ENCODE measurements around the gene MGAT5. TPM values are rescaled to one million over a fixed set of nuclear protein-coding genes. Genes with fewer than 3 reads are reported as not detected.

Gene MGAT5
- total and polyA plus RNA-seq, 7 experiments from 2014 or later, result 5.3 to 48.0 (median 40.0) TPM

DNA sequence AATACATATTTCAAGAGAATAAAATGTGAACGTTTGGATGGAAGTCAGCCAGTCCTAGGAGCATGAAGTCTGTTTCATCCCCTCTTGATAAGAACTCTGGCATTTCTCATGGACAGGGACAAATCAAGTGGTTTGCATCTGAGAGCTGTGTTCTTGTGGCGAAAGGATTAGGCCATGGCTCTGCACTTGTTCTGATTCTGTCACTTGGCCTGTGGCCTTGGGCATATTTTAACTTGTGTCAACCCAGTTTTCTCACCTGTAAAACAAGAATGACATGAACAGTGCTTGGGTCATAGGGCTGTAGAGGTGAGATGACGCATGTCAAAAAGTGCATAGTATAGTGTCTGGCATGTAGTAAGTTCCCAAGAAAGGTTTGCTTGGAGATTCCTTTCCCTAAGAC lies 125.8 kb downstream of the MGAT5 start:
- DNase-seq, result no peak
- peaks cover 0 to 5% (median 0%) of the 10 kb centered on the region in 3 experiments for H3K36me3 ChIP-seq (ENCODE audit: control insufficient read depth in 2 of 3, insufficient read depth in 3 of 3, low read length in 3 of 3)
- intact Hi-C loops (cut with micrococcal nuclease), result no loop called here
- ChIA-PET POLR2A (interaction anchor here (0.6 kb wide), 1 partner anchor 301 kb away, joined by 3 read pairs; no protein-coding TSS in a partner anchor), CTCF (no interaction called here)
- H3K27ac Mint-ChIP-seq, result no peak overlapping the region
- no peaks in the 10 kb centered on the region for H3K27me3 Mint-ChIP-seq
- H3K27ac ChIP-seq (ENCODE audit: low read depth, low read length), result no peak overlapping the region
- no peaks in the 10 kb centered on the region for H3K4me1 ChIP-seq (ENCODE audit: control insufficient read depth in 2 of 2, insufficient read depth in 2 of 2, low read length in 2 of 2)
- no peaks in the 10 kb centered on the region for H3K9me3 ChIP-seq (ENCODE audit: control insufficient read depth in 2 of 3, low read length in 3 of 3)
- no peak for ATAC-seq
- no peak overlapping the region for H3K4me3 Mint-ChIP-seq
- no peaks in the 10 kb centered on the region for H3K27me3 ChIP-seq (ENCODE audit: control insufficient read depth in 2 of 2, insufficient read depth in 2 of 2, low read length in 2 of 2)
- H3K4me1 Mint-ChIP-seq, result peaks cover 0 to 9% (median 0%) of the 10 kb centered on the region in 7 donors
- H3K9me3 Mint-ChIP-seq, result no peaks in the 10 kb centered on the region
- H3K4me3 ChIP-seq (ENCODE audit: low read length), result no peak overlapping the region
- peaks cover 11 to 61% (median 36%) of the 10 kb centered on the region in 5 donors for H3K36me3 Mint-ChIP-seq

DNA sequence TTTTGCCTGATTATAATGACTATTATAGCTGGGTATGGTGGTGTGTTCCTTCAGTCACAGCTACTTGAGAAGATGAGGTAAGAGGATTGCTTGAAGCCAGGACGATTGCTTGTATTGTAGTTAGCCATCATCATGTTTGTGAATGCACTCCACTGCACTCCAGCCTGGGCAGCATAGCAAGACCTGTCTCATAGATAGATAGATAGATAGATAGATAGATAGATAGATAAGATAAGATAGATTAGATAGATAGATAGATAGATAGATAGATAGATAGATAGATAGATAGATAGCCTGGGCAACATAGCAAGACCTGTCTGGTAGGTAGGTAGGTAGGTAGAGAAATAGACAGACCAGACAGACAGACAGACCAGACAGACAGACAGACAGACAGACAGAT lies 127.3 kb downstream of the MGAT5 start:
- ChIA-PET CTCF (no interaction called here), POLR2A (no interaction called here)
- peaks cover 0 to 5% (median 0%) of the 10 kb centered on the region in 3 experiments for H3K36me3 ChIP-seq (ENCODE audit: control insufficient read depth in 2 of 3, insufficient read depth in 3 of 3, low read length in 3 of 3)
- no peaks in the 10 kb centered on the region for H3K9me3 ChIP-seq (ENCODE audit: control insufficient read depth in 2 of 3, low read length in 3 of 3)
- Mint-ChIP-seq H3K4me3 (no peak overlapping the region), H3K9me3 (peaks cover 0 to 1% (median 0%) of the 10 kb centered on the region in 11 donors), H3K27me3 (no peaks in the 10 kb centered on the region), H3K36me3 (peaks cover 13 to 67% (median 38%) of the 10 kb centered on the region in 5 donors), H3K4me1 (peaks cover 0 to 17% (median 0%) of the 10 kb centered on the region in 7 donors), H3K27ac (peak overlapping the region in 1 of 9 donors; percentile 14)
- H3K27ac ChIP-seq (ENCODE audit: low read depth, low read length), result no peak overlapping the region
- DNase-seq (no peak), ATAC-seq (no peak)
- no peaks in the 10 kb centered on the region for H3K27me3 ChIP-seq (ENCODE audit: control insufficient read depth in 2 of 2, insufficient read depth in 2 of 2, low read length in 2 of 2)
- no peaks in the 10 kb centered on the region for H3K4me1 ChIP-seq (ENCODE audit: control insufficient read depth in 2 of 2, insufficient read depth in 2 of 2, low read length in 2 of 2)
- no peak overlapping the region for H3K4me3 ChIP-seq (ENCODE audit: low read length)
- intact Hi-C loops (cut with micrococcal nuclease), result no loop called here

DNA sequence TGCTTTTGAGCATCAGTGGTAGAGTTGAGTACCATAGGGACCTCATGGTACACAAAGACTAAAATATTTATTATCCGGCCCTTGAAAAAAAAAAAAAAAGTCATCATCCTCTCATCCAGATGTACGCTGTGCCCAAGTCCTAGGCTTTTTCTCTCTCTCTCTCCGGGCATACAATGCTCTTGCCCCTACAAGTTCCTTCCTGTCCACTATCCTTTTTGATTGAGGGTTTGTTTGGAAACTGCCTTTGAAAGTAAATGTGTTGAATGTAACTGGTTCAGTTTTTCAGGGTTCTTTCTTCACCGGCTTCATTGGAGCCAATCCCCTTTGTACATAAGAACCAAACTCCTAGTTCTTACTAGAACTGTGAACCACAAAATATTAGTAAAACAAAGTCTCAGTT lies 130.3 kb downstream of the MGAT5 start:
- Histone ChIP-seq H3K9me3 (ENCODE audit: control insufficient read depth in 2 of 3, low read length in 3 of 3) (no peaks in the 10 kb centered on the region), H3K4me3 (ENCODE audit: low read length) (no peak overlapping the region), H3K36me3 (ENCODE audit: control insufficient read depth in 2 of 3, insufficient read depth in 3 of 3, low read length in 3 of 3) (peaks cover 0 to 3% (median 0%) of the 10 kb centered on the region in 3 experiments), H3K4me1 (ENCODE audit: control insufficient read depth in 2 of 2, insufficient read depth in 2 of 2, low read length in 2 of 2) (no peaks in the 10 kb centered on the region), H3K27me3 (ENCODE audit: control insufficient read depth in 2 of 2, insufficient read depth in 2 of 2, low read length in 2 of 2) (no peaks in the 10 kb centered on the region), H3K27ac (ENCODE audit: low read depth, low read length) (no peak overlapping the region)
- Mint-ChIP-seq H3K4me1 (peaks cover 0 to 14% (median 0%) of the 10 kb centered on the region in 7 donors), H3K36me3 (peaks cover 5 to 57% (median 27%) of the 10 kb centered on the region in 5 donors), H3K27ac (no peak overlapping the region), H3K4me3 (no peak overlapping the region), H3K27me3 (no peaks in the 10 kb centered on the region), H3K9me3 (peaks cover 0 to 1% (median 0%) of the 10 kb centered on the region in 11 donors)
- ATAC-seq (no peak), DNase-seq (no peak)
- intact Hi-C loops (cut with micrococcal nuclease), result no loop called here
- ChIA-PET POLR2A (no interaction called here), CTCF (no interaction called here)

DNA sequence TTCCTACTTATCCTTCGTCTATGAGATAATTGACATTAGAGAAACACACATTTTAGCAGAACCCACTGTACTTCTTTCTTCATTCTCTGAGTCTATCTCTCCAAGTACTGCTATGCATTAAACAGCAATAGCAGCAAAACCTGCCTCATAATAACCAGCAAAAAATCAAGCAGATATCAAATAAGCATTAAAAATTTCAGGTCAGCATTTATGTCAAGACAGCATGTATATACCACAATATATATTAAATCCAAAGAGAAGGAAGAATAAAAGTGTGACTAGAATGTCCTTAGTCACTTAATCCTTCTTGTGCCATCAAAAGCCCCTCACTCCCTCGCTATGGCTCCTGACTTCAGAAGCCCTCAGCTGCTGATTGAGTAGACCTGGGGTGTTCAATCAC lies 131.3 kb downstream of the MGAT5 start:
- H3K4me3 ChIP-seq (ENCODE audit: low read length), result no peak overlapping the region
- POLR2A ChIA-PET, result interaction anchor here (0.6 kb wide), 1 partner anchor 261 kb away, joined by 3 read pairs; no protein-coding TSS in a partner anchor
- no peaks in the 10 kb centered on the region for H3K4me1 ChIP-seq (ENCODE audit: control insufficient read depth in 2 of 2, insufficient read depth in 2 of 2, low read length in 2 of 2)
- CTCF ChIA-PET, result no interaction called here
- ATAC-seq (no peak), DNase-seq (no peak)
- H3K36me3 ChIP-seq (ENCODE audit: control insufficient read depth in 2 of 3, insufficient read depth in 3 of 3, low read length in 3 of 3), result peaks cover 0 to 3% (median 0%) of the 10 kb centered on the region in 3 experiments
- no peaks in the 10 kb centered on the region for H3K9me3 ChIP-seq (ENCODE audit: control insufficient read depth in 2 of 3, low read length in 3 of 3)
- Mint-ChIP-seq H3K27me3 (no peaks in the 10 kb centered on the region), H3K27ac (no peak overlapping the region), H3K4me3 (no peak overlapping the region), H3K9me3 (peaks cover 0 to 1% (median 0%) of the 10 kb centered on the region in 11 donors), H3K36me3 (peaks cover 5 to 56% (median 24%) of the 10 kb centered on the region in 5 donors), H3K4me1 (peaks cover 0 to 13% (median 0%) of the 10 kb centered on the region in 7 donors)
- no peak overlapping the region for H3K27ac ChIP-seq (ENCODE audit: low read depth, low read length)
- intact Hi-C loops (cut with micrococcal nuclease), result no loop called here
- no peaks in the 10 kb centered on the region for H3K27me3 ChIP-seq (ENCODE audit: control insufficient read depth in 2 of 2, insufficient read depth in 2 of 2, low read length in 2 of 2)

DNA sequence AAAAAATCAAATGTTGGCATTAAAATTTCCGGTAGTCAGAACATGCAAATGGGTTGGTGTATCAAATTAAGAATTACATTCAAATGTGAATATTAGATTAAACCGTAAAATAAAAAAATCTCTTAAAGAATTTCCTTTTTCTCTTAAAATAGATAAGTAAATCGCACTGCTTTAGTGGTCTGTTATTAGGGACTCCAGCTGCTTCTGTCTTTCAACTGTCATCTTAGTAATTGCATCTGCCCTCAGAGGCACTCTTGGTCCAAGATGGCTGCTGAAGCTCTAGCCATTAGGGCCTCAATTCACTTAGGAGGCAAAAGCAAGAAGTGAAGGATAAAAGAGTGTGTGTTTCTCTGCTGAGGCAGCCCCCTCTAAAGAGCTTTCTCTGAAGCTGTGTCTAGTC lies 132.4 kb downstream of the MGAT5 start:
- no peak for ATAC-seq
- Histone ChIP-seq H3K4me3 (ENCODE audit: low read length) (no peak overlapping the region), H3K27me3 (ENCODE audit: control insufficient read depth in 2 of 2, insufficient read depth in 2 of 2, low read length in 2 of 2) (no peaks in the 10 kb centered on the region), H3K36me3 (ENCODE audit: control insufficient read depth in 2 of 3, insufficient read depth in 3 of 3, low read length in 3 of 3) (peaks cover 0 to 3% (median 0%) of the 10 kb centered on the region in 3 experiments), H3K9me3 (ENCODE audit: control insufficient read depth in 2 of 3, low read length in 3 of 3) (no peaks in the 10 kb centered on the region), H3K27ac (ENCODE audit: low read depth, low read length) (no peak overlapping the region), H3K4me1 (ENCODE audit: control insufficient read depth in 2 of 2, insufficient read depth in 2 of 2, low read length in 2 of 2) (no peaks in the 10 kb centered on the region)
- POLR2A ChIA-PET, result no interaction called here
- H3K27ac Mint-ChIP-seq, result peak overlapping the region in 1 of 9 donors; percentile 46
- H3K4me1 Mint-ChIP-seq, result peaks cover 6 to 19% (median 8%) of the 10 kb centered on the region in 7 donors
- peaks cover 0 to 1% (median 0%) of the 10 kb centered on the region in 11 donors for H3K9me3 Mint-ChIP-seq
- CTCF ChIA-PET, result no interaction called here
- no peak overlapping the region for H3K4me3 Mint-ChIP-seq
- peaks cover 5 to 55% (median 30%) of the 10 kb centered on the region in 5 donors for H3K36me3 Mint-ChIP-seq
- intact Hi-C loops (cut with micrococcal nuclease), result no loop called here
- no peaks in the 10 kb centered on the region for H3K27me3 Mint-ChIP-seq
- DNase-seq, result no peak

DNA sequence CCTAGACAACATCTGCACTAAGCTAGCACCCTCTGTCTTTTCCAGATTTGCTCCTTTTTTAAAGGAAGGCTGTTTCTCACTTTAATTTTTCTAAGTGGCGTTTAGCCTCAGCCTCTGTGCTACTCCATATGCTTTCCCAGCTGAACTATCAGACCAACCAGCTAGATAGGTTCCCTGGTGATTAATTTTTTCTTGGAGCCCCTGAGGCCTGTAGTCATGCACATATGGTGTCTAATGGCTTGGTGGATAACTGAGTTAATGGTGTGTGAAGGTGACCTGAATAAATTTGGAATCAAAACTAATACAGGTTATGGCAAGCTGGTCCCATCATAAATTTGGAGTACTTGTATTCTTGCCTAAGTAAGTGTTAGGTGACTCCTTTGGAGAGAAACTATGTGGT lies 135.5 kb downstream of the MGAT5 start:
- Histone ChIP-seq H3K9me3 (ENCODE audit: control insufficient read depth in 2 of 3, low read length in 3 of 3) (no peaks in the 10 kb centered on the region), H3K4me1 (ENCODE audit: control insufficient read depth in 2 of 2, insufficient read depth in 2 of 2, low read length in 2 of 2) (no peaks in the 10 kb centered on the region), H3K4me3 (ENCODE audit: low read length) (no peak overlapping the region), H3K27me3 (ENCODE audit: control insufficient read depth in 2 of 2, insufficient read depth in 2 of 2, low read length in 2 of 2) (no peaks in the 10 kb centered on the region), H3K36me3 (ENCODE audit: control insufficient read depth in 2 of 3, insufficient read depth in 3 of 3, low read length in 3 of 3) (peaks cover 0 to 3% (median 0%) of the 10 kb centered on the region in 3 experiments), H3K27ac (ENCODE audit: low read depth, low read length) (no peak overlapping the region)
- DNase-seq (no peak), ATAC-seq (no peak)
- Mint-ChIP-seq H3K4me1 (peaks cover 11 to 30% (median 15%) of the 10 kb centered on the region in 7 donors), H3K27ac (no peak overlapping the region), H3K36me3 (peaks cover 5 to 46% (median 17%) of the 10 kb centered on the region in 5 donors), H3K9me3 (peaks cover 0 to 1% (median 0%) of the 10 kb centered on the region in 11 donors), H3K27me3 (no peaks in the 10 kb centered on the region), H3K4me3 (no peak overlapping the region)
- intact Hi-C loops (cut with micrococcal nuclease), result no loop called here
- ChIA-PET CTCF (no interaction called here), POLR2A (no interaction called here)

DNA sequence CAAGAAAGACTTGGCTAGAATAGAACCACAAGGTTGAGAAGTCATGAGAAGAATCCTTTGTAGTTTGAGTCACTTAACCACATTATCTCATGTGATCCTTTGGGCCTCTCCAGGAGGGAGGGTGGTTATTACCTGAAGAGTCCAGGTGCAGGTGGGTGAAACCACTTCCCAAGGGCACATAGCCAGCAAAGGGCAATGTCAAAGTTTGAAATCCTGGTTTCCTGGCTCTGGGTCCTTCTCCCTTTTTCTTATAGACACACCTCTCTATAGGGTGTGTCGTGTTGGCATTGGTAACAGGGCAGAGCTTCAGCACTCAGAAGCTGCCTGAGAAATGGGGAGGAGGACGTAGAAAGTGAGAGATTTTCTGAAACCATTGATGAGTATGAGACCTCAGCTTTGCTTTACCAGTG lies 137.9 kb downstream of the MGAT5 start:
- intact Hi-C loops (cut with micrococcal nuclease), result no loop called here
- CTCF ChIA-PET, result no interaction called here

More for the DNA sequence above, 137.9 kb downstream of the MGAT5 start:
- Mint-ChIP-seq H3K27ac (peak overlapping the region in 2 of 9 donors; percentile 22 to 33), H3K4me3 (no peak overlapping the region), H3K27me3 (no peaks in the 10 kb centered on the region), H3K9me3 (no peaks in the 10 kb centered on the region), H3K4me1 (peaks cover 11 to 18% (median 15%) of the 10 kb centered on the region in 7 donors), H3K36me3 (peaks cover 0 to 28% (median 14%) of the 10 kb centered on the region in 5 donors)
- no peak for DNase-seq
- H3K27ac ChIP-seq (ENCODE audit: low read depth, low read length), result no peak overlapping the region
- no peak for ATAC-seq
- no peaks in the 10 kb centered on the region for H3K9me3 ChIP-seq (ENCODE audit: control insufficient read depth in 2 of 3, low read length in 3 of 3)
- H3K4me3 ChIP-seq (ENCODE audit: low read length), result no peak overlapping the region
- no peaks in the 10 kb centered on the region for H3K4me1 ChIP-seq (ENCODE audit: control insufficient read depth in 2 of 2, insufficient read depth in 2 of 2, low read length in 2 of 2)
- H3K27me3 ChIP-seq (ENCODE audit: control insufficient read depth in 2 of 2, insufficient read depth in 2 of 2, low read length in 2 of 2), result no peaks in the 10 kb centered on the region
- peaks cover 0 to 7% (median 0%) of the 10 kb centered on the region in 3 experiments for H3K36me3 ChIP-seq (ENCODE audit: control insufficient read depth in 2 of 3, insufficient read depth in 3 of 3, low read length in 3 of 3)
- POLR2A ChIA-PET, result no interaction called here

Measured in naive thymus-derived CD4-positive, alpha-beta T cell (primary cell).